Endothelial cell (in vitro differentiated cells): ENCODE data around the gene C13orf46. TPM values are rescaled to one million over a fixed set of nuclear protein-coding genes. Genes with fewer than 3 reads are reported as not detected.
A peak's percentile ranks its signal among the peaks of the same experiment; 100 is the strongest.

Experiments used
- DNase-seq: peaks from one replicate; pipeline ENCODE4 v3.0.0; 2021; ENCODE audit warnings: low spot score
- H3K27ac Mint-ChIP-seq: one replicate; pipeline ENCODE4 v1.8.0; 2021; ENCODE audit warnings: mixed read lengths, inconsistent platforms; ENCODE audit not compliant: unreplicated experiment
- H3K27me3 Mint-ChIP-seq: one replicate; pipeline ENCODE4 v1.8.0; 2021; ENCODE audit warnings: mild to moderate bottlenecking, moderate library complexity, mixed read lengths, inconsistent platforms; ENCODE audit not compliant: unreplicated experiment
- H3K36me3 Mint-ChIP-seq: one replicate; pipeline ENCODE4 v1.8.0; 2021; ENCODE audit warnings: mild to moderate bottlenecking, low read depth, mixed read lengths, inconsistent platforms; ENCODE audit not compliant: unreplicated experiment
- H3K4me1 Mint-ChIP-seq: one replicate; pipeline ENCODE4 v1.8.0; 2021; ENCODE audit warnings: mild to moderate bottlenecking, mixed read lengths, inconsistent platforms; ENCODE audit not compliant: unreplicated experiment
- H3K4me3 Mint-ChIP-seq: one replicate; pipeline ENCODE4 v1.8.0; 2021; ENCODE audit warnings: mild to moderate bottlenecking, mixed read lengths, inconsistent platforms; ENCODE audit not compliant: unreplicated experiment
- H3K9me3 Mint-ChIP-seq: one replicate; pipeline ENCODE4 v1.8.0; 2021; ENCODE audit warnings: mixed read lengths, inconsistent platforms; ENCODE audit not compliant: unreplicated experiment
- total RNA-seq: library from RNA; stranded (reverse); fragmentation: NEBNext Ultra II Directional; extraction: Animal tissue kit (Norgen Biotek cat#: 25700); gene quantifications from one replicate; pipeline ENCODE4 v1.2.1, GENCODE V29; 2021; ENCODE audit not compliant: unreplicated experiment
- TF ChIP-seq, protein P1 (sequence below): fragments of 200-600 bp; sonication (generic); IDR thresholded peaks from one replicate; pipeline ENCODE4 v1.5.0; 2021; ENCODE audit warnings: antibody characterized with exemption; ENCODE audit not compliant: unreplicated experiment

The C13orf46 gene
- total RNA-seq, 1 donor from 2014 or later: 1.5 TPM

DNA sequence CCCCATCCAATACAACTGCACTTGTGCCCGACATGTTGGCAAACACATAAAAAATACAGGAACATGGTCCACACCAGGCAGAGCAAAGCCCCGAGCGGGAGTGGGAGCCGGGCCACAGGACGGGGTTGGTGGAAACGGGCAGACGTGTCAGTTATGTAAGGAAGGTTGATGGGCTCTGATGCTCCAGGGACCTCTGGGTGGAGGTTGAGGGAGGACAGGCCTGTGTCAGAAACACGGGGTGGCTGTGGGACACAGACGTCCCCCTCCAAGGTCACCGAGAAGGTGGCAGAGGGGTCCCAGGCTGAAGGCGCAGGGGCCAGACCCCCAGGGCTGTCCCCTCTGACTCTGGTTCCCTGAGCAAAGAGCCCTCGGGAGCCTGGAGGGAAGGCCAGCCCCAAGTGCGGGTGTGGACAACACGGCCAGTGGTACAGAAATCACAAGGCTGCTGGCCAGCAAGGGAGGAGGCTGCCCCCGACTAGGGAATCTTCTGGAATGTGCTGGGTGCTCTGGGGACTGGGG lies 31.4 kb upstream of the C13orf46 start:
- Mint-ChIP-seq H3K4me3 (peak overlapping the region; percentile 3), H3K9me3 (no peaks in the 10 kb centered on the region), H3K27ac (peak overlapping the region; percentile 43), H3K4me1 (no peaks in the 10 kb centered on the region), H3K36me3 (peaks cover 19% of the 10 kb centered on the region), H3K27me3 (peaks cover 2% of the 10 kb centered on the region)
- DNase-seq: no peak
- TF ChIP-seq, protein P1, sequence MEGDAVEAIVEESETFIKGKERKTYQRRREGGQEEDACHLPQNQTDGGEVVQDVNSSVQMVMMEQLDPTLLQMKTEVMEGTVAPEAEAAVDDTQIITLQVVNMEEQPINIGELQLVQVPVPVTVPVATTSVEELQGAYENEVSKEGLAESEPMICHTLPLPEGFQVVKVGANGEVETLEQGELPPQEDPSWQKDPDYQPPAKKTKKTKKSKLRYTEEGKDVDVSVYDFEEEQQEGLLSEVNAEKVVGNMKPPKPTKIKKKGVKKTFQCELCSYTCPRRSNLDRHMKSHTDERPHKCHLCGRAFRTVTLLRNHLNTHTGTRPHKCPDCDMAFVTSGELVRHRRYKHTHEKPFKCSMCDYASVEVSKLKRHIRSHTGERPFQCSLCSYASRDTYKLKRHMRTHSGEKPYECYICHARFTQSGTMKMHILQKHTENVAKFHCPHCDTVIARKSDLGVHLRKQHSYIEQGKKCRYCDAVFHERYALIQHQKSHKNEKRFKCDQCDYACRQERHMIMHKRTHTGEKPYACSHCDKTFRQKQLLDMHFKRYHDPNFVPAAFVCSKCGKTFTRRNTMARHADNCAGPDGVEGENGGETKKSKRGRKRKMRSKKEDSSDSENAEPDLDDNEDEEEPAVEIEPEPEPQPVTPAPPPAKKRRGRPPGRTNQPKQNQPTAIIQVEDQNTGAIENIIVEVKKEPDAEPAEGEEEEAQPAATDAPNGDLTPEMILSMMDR: no peak

DNA sequence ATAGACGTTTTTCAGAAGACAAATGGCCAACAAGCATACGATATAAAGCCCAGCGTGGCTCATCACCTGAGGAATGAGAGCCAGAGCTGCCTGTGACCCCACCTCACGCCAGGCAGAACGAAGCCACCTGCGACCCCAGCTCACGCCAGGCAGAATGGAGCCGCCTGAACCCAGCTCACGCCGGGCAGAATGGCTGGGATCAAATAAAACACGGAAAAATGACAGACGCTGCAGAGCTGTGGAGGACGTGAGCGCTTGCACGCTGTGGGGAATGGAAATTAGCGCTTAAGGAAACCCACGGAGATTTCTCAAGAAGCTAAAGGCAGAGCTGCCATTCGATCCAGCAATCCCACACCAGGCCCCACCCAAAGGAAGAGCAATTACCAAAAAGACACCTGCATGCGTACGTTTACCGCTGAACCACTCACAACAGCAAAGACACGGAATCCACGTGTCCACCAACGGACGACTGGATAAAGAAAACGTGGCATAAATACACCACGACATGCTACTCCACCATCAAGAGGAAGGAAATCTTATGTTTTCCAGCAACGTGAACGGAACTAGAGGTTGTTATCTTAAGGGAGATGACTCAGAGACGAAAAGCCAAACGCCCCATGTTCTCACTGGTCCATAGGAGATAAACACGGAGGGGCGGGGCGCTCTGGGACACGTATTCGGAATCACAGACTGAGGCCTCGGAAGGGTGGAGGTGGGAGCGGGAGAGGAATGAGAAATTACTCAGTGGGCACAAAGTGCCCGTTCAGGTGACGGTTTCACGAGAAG lies 30.7 kb upstream of the C13orf46 start:
- DNase-seq: no peak
- H3K27ac Mint-ChIP-seq: peak overlapping the region; percentile 43
- H3K27me3 Mint-ChIP-seq: peaks cover 2% of the 10 kb centered on the region
- H3K4me1 Mint-ChIP-seq: no peaks in the 10 kb centered on the region
- peaks cover 19% of the 10 kb centered on the region for H3K36me3 Mint-ChIP-seq
- H3K9me3 Mint-ChIP-seq: no peaks in the 10 kb centered on the region
- peak overlapping the region; percentile 3 for H3K4me3 Mint-ChIP-seq
- TF ChIP-seq, protein P1: no peak

DNA sequence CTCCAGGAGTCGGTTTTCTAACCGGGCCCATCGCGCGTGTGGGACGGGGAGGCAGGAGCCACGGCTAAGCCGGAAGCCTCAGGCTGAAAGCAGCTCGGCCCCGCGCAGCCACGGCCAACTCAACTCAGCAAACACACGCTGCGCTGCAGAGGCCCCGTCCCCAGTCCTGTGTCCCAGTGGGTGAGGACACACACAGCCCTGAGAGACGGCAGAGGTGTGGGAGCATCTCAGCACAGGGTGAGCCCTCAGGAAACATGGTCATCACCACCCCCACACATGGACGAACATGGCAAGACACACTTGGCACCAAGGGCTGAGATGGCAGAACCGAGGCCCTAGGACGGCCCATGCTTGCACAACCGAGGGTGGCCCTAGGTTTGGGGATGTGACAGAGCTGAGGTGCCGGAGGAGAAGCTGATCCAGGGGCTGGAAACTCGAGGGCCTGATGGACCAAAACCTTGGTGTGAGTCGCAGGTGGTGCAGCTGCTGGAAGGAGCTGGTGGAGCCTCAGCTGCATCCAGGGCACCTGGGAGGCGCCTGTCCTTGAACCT lies 29.0 kb upstream of the C13orf46 start:
- Mint-ChIP-seq H3K36me3 (peaks cover 24% of the 10 kb centered on the region), H3K27me3 (peaks cover 5% of the 10 kb centered on the region), H3K4me3 (no peak overlapping the region), H3K9me3 (no peaks in the 10 kb centered on the region), H3K27ac (no peak overlapping the region), H3K4me1 (no peaks in the 10 kb centered on the region)
- TF ChIP-seq, protein P1: no peak
- no peak for DNase-seq

DNA sequence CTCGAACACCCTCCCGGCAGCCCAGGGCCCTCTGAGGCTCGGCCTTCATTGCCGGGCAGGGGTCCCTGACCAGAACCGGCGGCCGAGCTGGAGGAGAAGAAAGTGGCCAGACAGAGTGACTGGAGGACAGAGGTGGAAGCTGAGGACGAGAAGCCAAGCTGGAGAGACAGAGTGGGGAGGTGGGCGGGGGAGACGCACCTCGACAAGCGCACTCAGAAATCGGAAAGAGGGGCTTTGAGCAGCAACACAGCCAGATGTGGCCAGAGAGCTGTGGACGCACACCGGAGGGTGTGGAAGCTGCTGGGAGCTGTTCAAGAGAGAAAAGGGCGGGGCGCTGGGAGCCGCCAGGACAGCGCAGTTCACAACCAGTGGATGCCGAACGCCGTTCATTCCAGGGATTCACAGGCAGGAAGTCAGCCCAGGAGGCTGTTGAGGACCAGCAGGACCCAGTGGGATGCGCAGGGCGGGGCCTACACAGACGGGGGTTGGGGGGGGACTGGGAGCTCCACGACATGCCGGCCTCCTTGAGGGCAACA lies 28.2 kb upstream of the C13orf46 start:
- H3K9me3 Mint-ChIP-seq: no peaks in the 10 kb centered on the region
- TF ChIP-seq, protein P1: no peak
- no peaks in the 10 kb centered on the region for H3K4me1 Mint-ChIP-seq
- no peak overlapping the region for H3K4me3 Mint-ChIP-seq
- H3K27ac Mint-ChIP-seq: no peak overlapping the region
- DNase-seq: no peak
- peaks cover 24% of the 10 kb centered on the region for H3K36me3 Mint-ChIP-seq
- H3K27me3 Mint-ChIP-seq: peaks cover 6% of the 10 kb centered on the region
